SK-N-MC (cell line): Measurements from ENCODE around the gene SLC39A8.

Source experiments
- DNase-seq: peaks from one replicate; pipeline ENCODE4 v3.0.0-alpha.2; 2011; ENCODE audit warnings: low read depth, low spot score
- H3K27ac ChIP-seq: fragments of 200-600 bp; sonication (generic); 2 replicates; pipeline ENCODE4 v1.5.1; 2016; ENCODE audit warnings: mixed run types
- H3K36me3 ChIP-seq: fragments of 200-600 bp; sonication (generic); 2 replicates; pipeline ENCODE4 v1.6.1; 2017; ENCODE audit warnings: antibody characterized with exemption, low read length, mixed read lengths; ENCODE audit not compliant: insufficient read depth
- H3K4me3 ChIP-seq: fragments of 200-600 bp; sonication (generic); 2 replicates; pipeline ENCODE4 v1.5.1; 2016
- H3K9ac ChIP-seq: fragments of 200-600 bp; sonication (generic); 2 replicates; pipeline ENCODE4 v1.8.0; 2017; ENCODE audit warnings: mixed run types, mixed read lengths; ENCODE audit not compliant: insufficient read length
- H3K9me3 ChIP-seq: fragments of 200-600 bp; sonication (generic); 2 replicates; pipeline ENCODE4 v1.6.1; 2017; ENCODE audit warnings: low read depth, mild to moderate bottlenecking, antibody characterized with exemption, low read length, moderate library complexity, mixed read lengths
- EZH2 ChIP-seq: fragments of 200-600 bp; sonication (generic); IDR thresholded peaks from one replicate; pipeline ENCODE4 v1.6.1; 2017; ENCODE audit warnings: antibody characterized with exemption
- FOXP2 ChIP-seq: optimal IDR thresholded peaks from 2 replicates; pipeline ENCODE3; 2011; ENCODE audit warnings: mild to moderate bottlenecking, moderate library complexity; ENCODE audit not compliant: insufficient read depth; ENCODE audit errors: extremely low read length, control extremely low read depth
- POLR2AphosphoS5 ChIP-seq: IDR thresholded peaks from 2 replicates; pipeline ENCODE4 v1.6.1; 2012; ENCODE audit warnings: mild to moderate bottlenecking, low read depth, low read length, borderline replicate concordance

The SLC39A8 gene

GRCh38 chr4:102263024-102263787 lies 82.1 kb downstream of the SLC39A8 start:
- TF ChIP-seq POLR2AphosphoS5: no peak
- H3K4me3 ChIP-seq: no peak overlapping the region
- H3K27ac ChIP-seq: no peak overlapping the region
- no peaks in the 10 kb centered on the region for H3K9me3 ChIP-seq
- DNase-seq: no peak
- no peak overlapping the region for H3K9ac ChIP-seq
- no peaks in the 10 kb centered on the region for H3K36me3 ChIP-seq

GRCh38 chr4:102259702-102260101 lies 85.6 kb downstream of the SLC39A8 start:
- Histone ChIP-seq H3K9ac (no peak overlapping the region), H3K9me3 (no peaks in the 10 kb centered on the region), H3K4me3 (no peak overlapping the region), H3K36me3 (no peaks in the 10 kb centered on the region), H3K27ac (no peak overlapping the region)
- TF ChIP-seq EZH2: no peak
- TF ChIP-seq POLR2AphosphoS5: no peak
- DNase-seq: no peak

GRCh38 chr4:102259081-102259480 lies 86.2 kb downstream of the SLC39A8 start:
- DNase-seq: no peak
- TF ChIP-seq FOXP2: no peak
- no peak for TF ChIP-seq POLR2AphosphoS5
- no peak for TF ChIP-seq EZH2
- H3K27ac ChIP-seq: no peak overlapping the region

GRCh38 chr4:102256321-102256720 lies 89.0 kb downstream of the SLC39A8 start:
- Histone ChIP-seq H3K27ac (no peak overlapping the region), H3K9ac (no peak overlapping the region), H3K4me3 (no peak overlapping the region), H3K9me3 (no peaks in the 10 kb centered on the region), H3K36me3 (no peaks in the 10 kb centered on the region)
- no peak for DNase-seq
- TF ChIP-seq EZH2 (no peak), POLR2AphosphoS5 (no peak), FOXP2 (no peak)

More at GRCh38 chr4:102259081-102259480, 86.2 kb downstream of the SLC39A8 start:
- H3K9ac ChIP-seq: no peak overlapping the region
- no peaks in the 10 kb centered on the region for H3K36me3 ChIP-seq
- H3K9me3 ChIP-seq: no peaks in the 10 kb centered on the region
- H3K4me3 ChIP-seq: no peak overlapping the region

- DNase-seq: no peak
- TF ChIP-seq EZH2 (no peak), POLR2AphosphoS5 (no peak), FOXP2 (no peak)
- no peaks in the 10 kb centered on the region for H3K9me3 ChIP-seq
- H3K4me3 ChIP-seq: no peak overlapping the region
- no peak overlapping the region for H3K9ac ChIP-seq
- H3K27ac ChIP-seq: no peak overlapping the region
- H3K36me3 ChIP-seq: no peaks in the 10 kb centered on the region
Measured at GRCh38 chr4:102253860-102254259, 91.4 kb downstream of the SLC39A8 start.

- no peak overlapping the region for H3K9ac ChIP-seq
- H3K36me3 ChIP-seq: no peaks in the 10 kb centered on the region
- TF ChIP-seq POLR2AphosphoS5 (no peak), EZH2 (no peak), FOXP2 (no peak)
- H3K4me3 ChIP-seq: no peak overlapping the region
- no peaks in the 10 kb centered on the region for H3K9me3 ChIP-seq
- no peak overlapping the region for H3K27ac ChIP-seq
- DNase-seq: no peak
Measured at GRCh38 chr4:102252171-102252570, 93.1 kb downstream of the SLC39A8 start.

- Histone ChIP-seq H3K4me3 (no peak overlapping the region), H3K9ac (no peak overlapping the region)
- no peak for TF ChIP-seq FOXP2
- no peak for TF ChIP-seq POLR2AphosphoS5
- no peak for TF ChIP-seq EZH2
Measured at GRCh38 chr4:102250341-102250740, 94.9 kb downstream of the SLC39A8 start.

GRCh38 chr4:102247041-102247440 lies 98.2 kb downstream of the SLC39A8 start:
- DNase-seq: no peak
- H3K4me3 ChIP-seq: no peak overlapping the region
- no peak overlapping the region for H3K9ac ChIP-seq
- H3K36me3 ChIP-seq: no peaks in the 10 kb centered on the region
- TF ChIP-seq FOXP2: no peak
- TF ChIP-seq POLR2AphosphoS5: no peak
- TF ChIP-seq EZH2: no peak
- H3K27ac ChIP-seq: no peak overlapping the region
- H3K9me3 ChIP-seq: no peaks in the 10 kb centered on the region

More at GRCh38 chr4:102250341-102250740, 94.9 kb downstream of the SLC39A8 start:
- no peak overlapping the region for H3K27ac ChIP-seq
- no peaks in the 10 kb centered on the region for H3K9me3 ChIP-seq
- H3K36me3 ChIP-seq: no peaks in the 10 kb centered on the region
- DNase-seq: no peak

- H3K27ac ChIP-seq: no peak overlapping the region
- H3K9me3 ChIP-seq: no peaks in the 10 kb centered on the region
- DNase-seq: no peak
- no peak overlapping the region for H3K4me3 ChIP-seq
- TF ChIP-seq POLR2AphosphoS5: no peak
- TF ChIP-seq EZH2: no peak
- TF ChIP-seq FOXP2: no peak
- no peaks in the 10 kb centered on the region for H3K36me3 ChIP-seq
- no peak overlapping the region for H3K9ac ChIP-seq
Measured at GRCh38 chr4:102246416-102246815, 98.9 kb downstream of the SLC39A8 start.
